SK-N-SH (cell line): ENCODE measurements around the gene NEK2.

Source experiments
- EZH2phosphoT487 ChIP-seq: fragments of 200-600 bp; sonication (generic); IDR thresholded peaks from 2 replicates; pipeline ENCODE4 v1.6.1; 2017; ENCODE audit warnings: low read depth, mixed run types, mild to moderate bottlenecking, antibody characterized with exemption, moderate library complexity, borderline replicate concordance
- TAF1 ChIP-seq: IDR thresholded peaks from 2 replicates; pipeline ENCODE4 v1.6.1; 2012; ENCODE audit warnings: low read depth, mild to moderate bottlenecking, low read length, moderate library complexity, borderline replicate concordance
- TF ChIP-seq, protein P1 (sequence below): IDR thresholded peaks from 2 replicates; pipeline ENCODE4 v1.4.0; 2012; ENCODE audit warnings: low read depth, borderline replicate concordance
- TF ChIP-seq, protein P2 (sequence below): fragments of 200-600 bp; sonication (generic); IDR thresholded peaks from 2 replicates; pipeline ENCODE4 v1.6.1; 2017; ENCODE audit warnings: antibody characterized with exemption, mild to moderate bottlenecking, moderate library complexity
- TF ChIP-seq, protein P3 (sequence below): IDR thresholded peaks from 2 replicates; pipeline ENCODE4 v1.6.1; 2012; ENCODE audit warnings: mild to moderate bottlenecking, low read depth, low read length, moderate library complexity

DNA sequence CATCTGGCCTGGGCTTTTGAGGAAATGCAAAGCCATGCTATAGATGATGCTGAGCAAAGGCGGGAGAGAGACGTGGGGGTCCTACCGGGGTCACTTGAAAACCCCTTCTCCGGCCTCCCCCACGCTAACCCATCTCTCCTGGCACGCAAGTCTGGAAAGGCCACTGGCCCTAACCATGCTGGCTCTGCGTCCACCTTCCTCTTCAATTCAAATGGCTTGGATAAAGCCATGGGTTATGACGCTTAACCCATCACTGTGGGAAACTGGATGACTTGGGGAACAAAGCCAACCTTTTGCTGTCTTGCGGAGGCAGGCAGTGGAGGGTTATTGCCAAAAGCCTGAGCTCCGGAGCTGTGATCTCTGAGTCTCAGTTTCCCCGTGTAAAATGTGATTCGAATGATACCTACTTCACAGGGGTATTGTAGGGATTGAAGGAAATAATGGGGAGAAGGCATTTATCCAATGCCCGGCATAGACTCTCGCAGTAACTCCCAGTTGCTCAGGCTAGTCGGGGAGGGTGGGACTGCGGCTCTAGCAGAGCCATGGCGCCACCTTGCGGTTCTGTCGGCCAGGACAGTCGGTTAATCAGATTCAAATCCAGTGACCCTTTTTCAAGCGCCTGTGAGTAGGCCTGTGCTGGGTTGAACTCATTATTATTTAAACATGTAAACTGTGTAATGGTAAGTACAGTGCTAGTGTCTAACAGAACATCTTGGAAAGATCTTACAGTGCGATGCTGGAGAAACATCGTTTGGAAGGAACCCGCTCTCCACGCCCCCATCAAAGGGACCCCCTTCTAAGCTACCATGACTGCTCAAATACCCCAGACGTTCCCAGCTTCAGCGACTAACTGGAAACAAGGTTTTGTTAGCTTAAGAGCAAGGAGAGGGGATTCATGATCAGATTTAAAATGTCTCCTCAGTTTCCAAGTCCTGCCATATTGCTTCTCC is 20.3 kb downstream of the NEK2 start:
- TF ChIP-seq, protein P1, sequence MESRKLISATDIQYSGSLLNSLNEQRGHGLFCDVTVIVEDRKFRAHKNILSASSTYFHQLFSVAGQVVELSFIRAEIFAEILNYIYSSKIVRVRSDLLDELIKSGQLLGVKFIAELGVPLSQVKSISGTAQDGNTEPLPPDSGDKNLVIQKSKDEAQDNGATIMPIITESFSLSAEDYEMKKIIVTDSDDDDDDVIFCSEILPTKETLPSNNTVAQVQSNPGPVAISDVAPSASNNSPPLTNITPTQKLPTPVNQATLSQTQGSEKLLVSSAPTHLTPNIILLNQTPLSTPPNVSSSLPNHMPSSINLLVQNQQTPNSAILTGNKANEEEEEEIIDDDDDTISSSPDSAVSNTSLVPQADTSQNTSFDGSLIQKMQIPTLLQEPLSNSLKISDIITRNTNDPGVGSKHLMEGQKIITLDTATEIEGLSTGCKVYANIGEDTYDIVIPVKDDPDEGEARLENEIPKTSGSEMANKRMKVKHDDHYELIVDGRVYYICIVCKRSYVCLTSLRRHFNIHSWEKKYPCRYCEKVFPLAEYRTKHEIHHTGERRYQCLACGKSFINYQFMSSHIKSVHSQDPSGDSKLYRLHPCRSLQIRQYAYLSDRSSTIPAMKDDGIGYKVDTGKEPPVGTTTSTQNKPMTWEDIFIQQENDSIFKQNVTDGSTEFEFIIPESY: no peak
- TF ChIP-seq, protein P2, sequence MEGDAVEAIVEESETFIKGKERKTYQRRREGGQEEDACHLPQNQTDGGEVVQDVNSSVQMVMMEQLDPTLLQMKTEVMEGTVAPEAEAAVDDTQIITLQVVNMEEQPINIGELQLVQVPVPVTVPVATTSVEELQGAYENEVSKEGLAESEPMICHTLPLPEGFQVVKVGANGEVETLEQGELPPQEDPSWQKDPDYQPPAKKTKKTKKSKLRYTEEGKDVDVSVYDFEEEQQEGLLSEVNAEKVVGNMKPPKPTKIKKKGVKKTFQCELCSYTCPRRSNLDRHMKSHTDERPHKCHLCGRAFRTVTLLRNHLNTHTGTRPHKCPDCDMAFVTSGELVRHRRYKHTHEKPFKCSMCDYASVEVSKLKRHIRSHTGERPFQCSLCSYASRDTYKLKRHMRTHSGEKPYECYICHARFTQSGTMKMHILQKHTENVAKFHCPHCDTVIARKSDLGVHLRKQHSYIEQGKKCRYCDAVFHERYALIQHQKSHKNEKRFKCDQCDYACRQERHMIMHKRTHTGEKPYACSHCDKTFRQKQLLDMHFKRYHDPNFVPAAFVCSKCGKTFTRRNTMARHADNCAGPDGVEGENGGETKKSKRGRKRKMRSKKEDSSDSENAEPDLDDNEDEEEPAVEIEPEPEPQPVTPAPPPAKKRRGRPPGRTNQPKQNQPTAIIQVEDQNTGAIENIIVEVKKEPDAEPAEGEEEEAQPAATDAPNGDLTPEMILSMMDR: peak; percentile 98
- TF ChIP-seq EZH2phosphoT487 (no peak), TAF1 (no peak; the same call in 1 of the 2 replicates)
- TF ChIP-seq, protein P3, sequence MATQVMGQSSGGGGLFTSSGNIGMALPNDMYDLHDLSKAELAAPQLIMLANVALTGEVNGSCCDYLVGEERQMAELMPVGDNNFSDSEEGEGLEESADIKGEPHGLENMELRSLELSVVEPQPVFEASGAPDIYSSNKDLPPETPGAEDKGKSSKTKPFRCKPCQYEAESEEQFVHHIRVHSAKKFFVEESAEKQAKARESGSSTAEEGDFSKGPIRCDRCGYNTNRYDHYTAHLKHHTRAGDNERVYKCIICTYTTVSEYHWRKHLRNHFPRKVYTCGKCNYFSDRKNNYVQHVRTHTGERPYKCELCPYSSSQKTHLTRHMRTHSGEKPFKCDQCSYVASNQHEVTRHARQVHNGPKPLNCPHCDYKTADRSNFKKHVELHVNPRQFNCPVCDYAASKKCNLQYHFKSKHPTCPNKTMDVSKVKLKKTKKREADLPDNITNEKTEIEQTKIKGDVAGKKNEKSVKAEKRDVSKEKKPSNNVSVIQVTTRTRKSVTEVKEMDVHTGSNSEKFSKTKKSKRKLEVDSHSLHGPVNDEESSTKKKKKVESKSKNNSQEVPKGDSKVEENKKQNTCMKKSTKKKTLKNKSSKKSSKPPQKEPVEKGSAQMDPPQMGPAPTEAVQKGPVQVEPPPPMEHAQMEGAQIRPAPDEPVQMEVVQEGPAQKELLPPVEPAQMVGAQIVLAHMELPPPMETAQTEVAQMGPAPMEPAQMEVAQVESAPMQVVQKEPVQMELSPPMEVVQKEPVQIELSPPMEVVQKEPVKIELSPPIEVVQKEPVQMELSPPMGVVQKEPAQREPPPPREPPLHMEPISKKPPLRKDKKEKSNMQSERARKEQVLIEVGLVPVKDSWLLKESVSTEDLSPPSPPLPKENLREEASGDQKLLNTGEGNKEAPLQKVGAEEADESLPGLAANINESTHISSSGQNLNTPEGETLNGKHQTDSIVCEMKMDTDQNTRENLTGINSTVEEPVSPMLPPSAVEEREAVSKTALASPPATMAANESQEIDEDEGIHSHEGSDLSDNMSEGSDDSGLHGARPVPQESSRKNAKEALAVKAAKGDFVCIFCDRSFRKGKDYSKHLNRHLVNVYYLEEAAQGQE: no peak
